HTR-8/SVneo (cell line): ENCODE data around the gene DACH2.
"Not testable (repeated sequence)": the region's sequence is repeated elsewhere in the genome, so short reads cannot be mapped to it uniquely, and the experiment has no call there.

Source experiments
- DNase-seq: peaks from one replicate; pipeline ENCODE4 v3.0.0; 2011; ENCODE audit warnings: low spot score, mixed read lengths; ENCODE audit not compliant: insufficient read length
- FAIRE-seq: peaks from 2 replicates; lab custom pipeline; 2011; peaks lifted over from hg19 to GRCh38; lab: Jason Lieb, UNC

DACH2 gene

GRCh38 chrX:86148024-86148511 lies at the start of gene DACH2:
TSS of gene DACH2 (plus strand) at chrX:86148451.
- DNase-seq (no peak), FAIRE-seq (no peak)

GRCh38 chrX:86102341-86102740 lies 45.9 kb upstream of the DACH2 start:
- DNase-seq (no peak), FAIRE-seq (no peak)

- no peak for FAIRE-seq
- DNase-seq, result no peak
Observed at GRCh38 chrX:86103061-86103460, 45.2 kb upstream of the DACH2 start.

DNA sequence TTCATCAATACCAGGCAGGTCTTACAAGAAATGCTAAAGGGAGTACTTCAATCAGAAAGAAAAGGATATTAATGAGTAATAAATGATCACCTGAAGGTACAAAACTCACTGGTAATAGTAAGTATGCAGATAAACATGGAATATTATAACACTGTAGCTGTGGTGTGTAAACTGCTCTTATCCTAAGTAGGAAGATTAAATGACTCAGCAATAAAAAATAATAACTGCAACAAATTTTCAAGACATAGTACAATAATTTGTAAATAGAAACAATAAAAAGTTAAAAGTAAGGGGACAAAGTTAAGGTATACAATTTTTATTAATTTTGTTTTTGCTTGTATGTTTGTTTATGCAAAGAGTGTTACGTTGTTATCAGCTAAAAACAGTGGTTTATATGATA lies 43.7 kb upstream of the DACH2 start:
- DNase-seq (no peak), FAIRE-seq (no peak)

DNA sequence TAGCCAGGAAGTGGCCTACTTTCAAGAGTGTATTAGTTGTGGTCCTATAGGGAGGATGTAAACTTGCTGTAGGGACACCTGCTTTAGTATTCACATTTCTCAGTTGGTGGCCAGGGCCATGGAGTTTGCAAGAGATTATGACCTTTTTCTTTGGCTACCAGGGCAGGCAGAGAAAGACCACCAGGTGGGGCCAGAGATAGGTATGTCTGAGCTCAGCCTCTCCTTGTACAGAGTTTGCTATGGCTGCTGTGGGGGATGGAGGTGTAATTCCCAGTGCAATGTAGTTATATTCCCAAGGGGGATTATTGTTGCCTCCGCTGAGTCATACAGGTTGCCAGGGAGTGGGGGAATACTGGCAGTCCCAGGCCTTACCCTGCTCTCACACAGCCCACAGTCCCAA lies 26.3 kb upstream of the DACH2 start:
- FAIRE-seq, result no peak
- no peak for DNase-seq

DNA sequence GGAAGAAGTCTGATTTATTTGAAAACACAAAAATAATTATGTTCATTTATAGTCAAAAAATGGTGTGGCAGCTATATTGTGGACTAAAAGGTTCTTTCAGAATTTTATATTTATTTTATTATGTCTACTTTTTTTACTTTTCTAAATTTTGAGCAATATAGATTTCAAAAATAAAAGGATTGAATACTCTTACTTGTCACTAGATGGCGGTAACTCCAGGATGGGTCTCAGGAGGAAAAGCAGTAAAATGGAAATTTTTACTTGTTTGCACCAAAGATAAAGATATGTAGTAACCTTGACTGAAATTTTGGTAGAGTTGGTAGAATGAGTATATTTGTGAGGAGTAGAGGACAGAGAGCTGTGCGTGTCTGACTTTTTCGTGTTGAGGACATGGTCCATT lies 14.5 kb upstream of the DACH2 start:
- FAIRE-seq (no peak), DNase-seq (no peak)

GRCh38 chrX:86137071-86137470 lies 11.2 kb upstream of the DACH2 start:
- FAIRE-seq (no peak), DNase-seq (no peak)

- no peak for DNase-seq
- no peak for FAIRE-seq
Observed at GRCh38 chrX:86141786-86142185, 6.5 kb upstream of the DACH2 start.

DNA sequence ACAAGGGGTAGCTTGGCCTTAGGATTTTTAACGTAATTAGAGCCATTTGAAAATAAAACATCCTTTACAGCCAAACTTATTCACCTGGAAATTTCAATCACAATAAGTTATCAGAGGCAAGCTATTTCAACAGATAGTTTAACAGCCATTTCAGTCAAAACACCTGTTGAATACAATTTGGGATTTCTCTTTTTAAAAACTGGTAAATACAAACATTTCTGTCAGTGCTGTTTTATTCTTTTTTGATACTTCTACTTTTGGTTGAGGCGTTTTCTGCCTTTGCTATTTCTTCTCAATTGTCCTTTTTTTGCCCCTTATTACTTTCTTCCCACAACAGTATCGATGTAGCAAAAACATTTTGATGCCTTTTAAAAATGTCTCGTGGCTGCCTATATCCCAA lies 2.1 kb upstream of the DACH2 start:
- DNase-seq, result no peak
- no peak for FAIRE-seq

DNA sequence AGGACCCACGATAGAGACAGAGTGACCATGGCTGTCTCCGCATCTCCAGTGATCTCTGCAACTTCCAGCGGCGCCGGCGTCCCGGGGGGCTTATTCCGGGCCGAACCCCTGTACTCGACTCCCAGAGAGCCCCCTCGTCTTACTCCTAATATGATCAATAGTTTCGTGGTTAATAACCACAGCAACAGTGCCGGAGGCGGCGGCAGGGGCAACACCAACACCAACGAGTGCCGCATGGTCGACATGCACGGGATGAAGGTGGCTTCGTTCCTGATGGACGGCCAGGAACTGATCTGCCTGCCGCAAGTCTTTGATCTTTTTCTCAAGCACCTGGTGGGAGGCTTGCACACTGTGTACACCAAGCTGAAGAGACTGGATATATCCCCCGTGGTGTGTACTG lies 343 bp downstream of the DACH2 start:
- FAIRE-seq, result no peak
- no peak for DNase-seq

DNA sequence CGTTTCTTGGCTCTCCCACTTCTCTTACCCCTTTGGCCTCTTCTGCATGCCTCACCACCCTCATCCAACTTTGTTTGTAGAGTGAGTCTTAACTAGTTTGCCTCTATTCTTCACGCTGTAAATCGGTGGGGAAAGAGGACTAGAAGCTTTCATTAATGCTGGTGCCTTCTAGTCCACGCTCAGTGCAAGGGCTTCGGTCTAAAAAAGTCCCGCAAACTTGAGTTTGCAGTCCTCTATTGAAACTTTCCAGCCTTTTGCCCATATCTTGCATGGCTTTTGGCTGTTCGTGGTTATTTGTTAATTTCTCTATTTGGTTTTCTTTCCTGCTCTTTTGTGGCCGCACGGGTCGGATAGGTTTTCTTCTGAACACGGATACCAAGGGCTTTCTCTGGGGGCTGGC lies 868 bp downstream of the DACH2 start:
- no peak for FAIRE-seq
- DNase-seq, result no peak

DNA sequence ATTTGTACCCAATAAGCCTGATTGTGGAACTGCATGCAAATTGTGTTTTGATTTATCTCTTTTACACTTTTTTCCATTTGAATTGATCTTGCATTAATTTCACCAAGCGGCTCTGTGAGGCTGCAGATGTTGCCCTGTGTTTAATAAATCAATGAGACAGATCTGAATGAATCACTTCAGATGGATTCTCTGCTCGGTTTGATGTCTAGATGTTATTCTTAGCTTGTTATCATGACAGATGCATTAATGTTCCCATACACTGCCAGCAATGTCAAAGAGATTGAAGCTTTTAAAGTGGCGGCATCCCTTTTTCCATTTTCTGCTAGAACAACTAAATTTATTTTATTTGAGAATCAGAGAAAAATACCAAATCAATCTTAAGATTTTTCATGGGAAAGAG lies 6.3 kb downstream of the DACH2 start:
- no peak for FAIRE-seq
- DNase-seq, result no peak

- FAIRE-seq, result no peak
- no peak for DNase-seq
Observed at GRCh38 chrX:86171366-86171765, 23.1 kb downstream of the DACH2 start.

GRCh38 chrX:86178906-86179305 lies 30.7 kb downstream of the DACH2 start:
- DNase-seq (no peak), FAIRE-seq (no peak)

- DNase-seq, FAIRE-seq: not testable (repeated sequence)
Observed at GRCh38 chrX:86181325-86181724, 33.1 kb downstream of the DACH2 start.

- DNase-seq, result no peak
- FAIRE-seq, result no peak
Observed at GRCh38 chrX:86192827-86193226, 44.6 kb downstream of the DACH2 start.

DNA sequence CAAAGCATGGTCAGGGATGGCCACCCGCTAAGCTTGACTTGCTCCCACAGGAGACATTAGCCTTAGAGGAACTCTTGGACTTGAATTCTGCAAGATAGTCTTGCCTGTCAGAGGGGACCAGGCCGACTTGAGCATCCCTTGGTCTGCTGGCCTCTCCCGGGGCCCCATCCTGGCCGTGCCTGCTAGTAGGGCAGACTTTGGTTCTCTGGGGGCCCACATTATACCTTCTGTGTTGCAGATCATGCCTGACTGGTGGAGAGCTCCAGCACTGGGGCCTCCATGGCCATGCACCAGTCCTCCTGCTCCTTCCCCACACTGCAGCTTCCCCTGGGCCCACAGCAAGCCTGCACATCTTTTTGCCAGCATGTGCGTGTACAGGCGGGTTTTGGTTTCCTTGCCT lies 46.5 kb downstream of the DACH2 start:
- DNase-seq (no peak), FAIRE-seq (no peak)

DNA sequence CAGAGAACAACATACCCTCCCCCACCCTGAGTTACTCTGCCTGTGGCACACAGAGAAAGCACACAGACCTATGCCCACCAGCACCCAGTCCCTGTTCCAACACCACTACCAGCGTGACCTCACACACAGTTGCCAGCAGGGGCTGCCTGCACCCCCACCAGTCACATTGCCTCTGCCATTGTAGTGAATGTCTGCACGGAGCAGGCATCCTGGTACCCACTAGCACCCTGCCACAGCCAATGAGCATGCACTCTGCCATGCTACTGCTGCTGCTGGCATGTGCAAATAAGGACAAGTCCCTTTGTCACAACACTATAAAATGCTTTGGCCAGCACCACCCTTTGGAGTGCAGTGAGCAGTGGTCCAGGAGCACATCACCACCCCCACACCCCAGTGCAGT lies 47.1 kb downstream of the DACH2 start:
- DNase-seq (no peak), FAIRE-seq (no peak)

DNA sequence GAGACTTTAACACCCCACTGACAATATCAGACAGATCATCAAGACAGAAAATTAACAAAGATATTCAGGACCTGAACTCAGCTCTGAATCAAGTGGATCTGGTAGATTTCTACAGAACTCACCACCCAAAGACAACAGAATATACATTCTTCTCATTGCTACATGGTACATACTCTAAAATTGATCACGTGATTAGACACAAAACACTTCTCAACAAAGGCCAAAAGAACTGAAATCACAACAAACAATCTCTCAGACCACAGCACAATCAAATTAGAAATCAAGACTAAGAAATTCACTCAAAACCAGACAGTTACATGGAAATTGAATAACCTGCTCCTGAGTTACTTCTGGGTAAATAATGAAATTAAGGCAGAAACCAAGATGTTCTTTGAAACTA lies 49.6 kb downstream of the DACH2 start:
- FAIRE-seq (no peak), DNase-seq (no peak)

DNA sequence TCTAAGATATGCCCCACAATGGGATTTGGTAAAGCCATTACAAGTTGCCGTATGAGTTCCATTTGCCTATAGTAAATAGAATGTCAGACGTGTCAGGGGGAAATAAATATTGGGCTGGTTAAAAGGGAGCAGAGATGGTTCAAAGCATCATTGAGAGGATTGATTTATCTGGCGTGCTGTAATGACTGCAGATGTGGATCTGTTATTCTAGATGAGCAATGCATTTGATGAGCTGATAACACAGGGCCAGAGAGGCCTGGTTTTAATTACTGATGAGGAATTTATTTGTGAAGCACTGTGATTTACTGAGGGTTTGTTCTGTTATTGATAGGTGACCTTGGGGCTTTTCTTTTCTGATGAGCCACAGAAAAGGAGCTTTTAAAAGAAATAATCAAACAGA lies 62.5 kb downstream of the DACH2 start:
- FAIRE-seq (no peak), DNase-seq (no peak)

GRCh38 chrX:86215260-86215659 lies 67.0 kb downstream of the DACH2 start:
- FAIRE-seq, result no peak
- DNase-seq, result no peak

DNA sequence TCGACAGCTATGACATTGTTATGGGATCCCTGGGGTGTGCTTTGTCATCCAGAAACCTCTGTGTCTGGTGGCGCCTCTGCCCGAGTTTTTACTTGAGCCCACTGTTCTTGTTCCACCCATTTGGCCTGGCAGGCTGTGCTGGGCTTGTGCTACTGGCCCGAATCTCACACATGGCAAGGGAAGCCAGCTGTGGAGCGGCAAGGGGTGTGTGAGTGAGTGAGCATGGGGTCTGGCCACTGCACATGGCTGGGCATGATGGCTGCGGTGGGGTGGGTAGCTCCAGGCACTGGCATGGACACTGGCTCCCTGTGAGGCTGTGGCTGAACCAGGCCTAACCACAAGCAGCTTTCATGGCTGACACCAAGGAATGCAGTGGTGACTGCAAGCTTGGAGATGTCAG lies 89.2 kb downstream of the DACH2 start:
- FAIRE-seq (no peak), DNase-seq (no peak)

DNA sequence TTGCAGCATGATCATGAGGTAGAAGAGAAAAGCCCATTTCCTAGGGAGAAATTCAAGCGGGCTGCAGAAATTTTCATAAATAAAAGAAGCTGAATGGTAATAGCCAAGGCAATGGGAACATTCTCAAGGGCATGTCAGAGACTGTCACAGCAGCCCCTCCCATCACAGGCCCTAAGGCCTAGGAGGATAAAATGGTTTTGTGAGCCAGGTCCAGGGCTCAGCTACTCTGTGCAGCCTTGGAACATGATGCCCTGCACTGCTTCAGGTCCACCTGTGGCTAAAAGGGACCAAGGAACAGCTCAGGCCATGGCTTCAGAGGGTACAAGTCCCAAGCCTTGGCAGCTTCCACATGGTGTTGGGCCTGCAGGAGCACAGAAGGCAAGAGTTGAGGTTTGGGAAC lies 93.3 kb downstream of the DACH2 start:
- FAIRE-seq, result no peak
- no peak for DNase-seq
